Lower lobe of right lung (tissue), 2 donors: ENCODE measurements around the gene PYGM. TPM values are rescaled to one million over a fixed set of nuclear protein-coding genes. Genes with fewer than 3 reads are reported as not detected.

Experiments
- ATAC-seq, 2 donors: fragments of 200-7000 bp; cut with Tn5 transposase; one replicate each; pipeline ENCODE4 v1.9.1; 2020 to 2022; ENCODE audit warnings: mild to moderate bottlenecking in 2 of 2, moderate library complexity in 2 of 2
- DNase-seq: peaks from one replicate; pipeline ENCODE4 v3.0.0-alpha.2; 2020
- H3K27ac ChIP-seq: fragments of 200-600 bp; one replicate; pipeline ENCODE4 v1.8.0; 2022
- H3K27me3 ChIP-seq: fragments of 200-600 bp; one replicate; pipeline ENCODE4 v1.8.0; 2022; ENCODE audit warnings: low read depth
- H3K36me3 ChIP-seq: fragments of 200-600 bp; one replicate; pipeline ENCODE4 v1.8.0; 2022; ENCODE audit warnings: mild to moderate bottlenecking
- H3K4me1 ChIP-seq: fragments of 200-600 bp; one replicate; pipeline ENCODE4 v1.8.0; 2022
- H3K4me3 ChIP-seq: fragments of 200-600 bp; one replicate; pipeline ENCODE4 v1.8.0; 2022; ENCODE audit warnings: mild to moderate bottlenecking
- H3K9me3 ChIP-seq: fragments of 200-600 bp; one replicate; pipeline ENCODE4 v1.8.0; 2022
- CTCF ChIP-seq: fragments of 200-600 bp; IDR thresholded peaks from one replicate; pipeline ENCODE4 v1.8.0; 2022; ENCODE audit warnings: antibody characterized with exemption, mild to moderate bottlenecking
- intact Hi-C: fragments of 100-400 bp; cut with DNase I; formaldehyde crosslinking; loops from one replicate; pipeline ENCODE4 v1.11.0; 2022
- total RNA-seq: library from RNA; stranded (reverse); fragmentation: NEBNext Ultra II Directional; extraction: Animal tissue kit (Norgen Biotek cat#: 25700); gene quantifications from one replicate; pipeline ENCODE4 v1.2.1, GENCODE V29; 2021
- donor health status: DM: no; HTN: yes; CAD: no; lungs with severe emphysema.

The PYGM gene
- total RNA-seq, 1 donor from 2014 or later: 2.6 TPM

- Histone ChIP-seq H3K4me1 (no peaks in the 10 kb centered on the region), H3K4me3 (no peak overlapping the region), H3K27me3 (peaks cover 30% of the 10 kb centered on the region), H3K36me3 (no peaks in the 10 kb centered on the region), H3K27ac (no peak overlapping the region), H3K9me3 (no peaks in the 10 kb centered on the region)
- DNase-seq (no peak), ATAC-seq (no peak)
- no peak for TF ChIP-seq CTCF
- intact Hi-C loops: no loop called here
These were observed 62.0 kb downstream of the PYGM start for GRCh38 chr11:64697663-64698375.

Other genes with a start within 250 kb of the PYGM start
- not detected for gene SLC22A11, start 204.0 kb downstream of the PYGM start, total RNA-seq
- gene SLC22A12, start 168.8 kb downstream of the PYGM start, total RNA-seq: not detected
- gene NRXN2, start 36.8 kb downstream of the PYGM start, total RNA-seq: 1.7 TPM
- gene RASGRP2, start 15.8 kb downstream of the PYGM start, total RNA-seq: 30.4 TPM
- 269 TPM for gene SF1, start 18.6 kb upstream of the PYGM start, total RNA-seq
- 29.1 TPM for gene MAP4K2, start 43.2 kb upstream of the PYGM start, total RNA-seq
- gene MEN1, start 50.6 kb upstream of the PYGM start, total RNA-seq: 22.7 TPM
- gene CDC42BPG, start 84.7 kb upstream of the PYGM start, total RNA-seq: 16.3 TPM
- 73.4 TPM for gene EHD1, start 118.6 kb upstream of the PYGM start, total RNA-seq
- 21.7 TPM for gene ATG2A, start 157.2 kb upstream of the PYGM start, total RNA-seq
- 23.9 TPM for gene PPP2R5B, start 164.7 kb upstream of the PYGM start, total RNA-seq
- gene GPHA2, start 175.9 kb upstream of the PYGM start, total RNA-seq: not detected
- gene MAJIN, start 212.1 kb upstream of the PYGM start, total RNA-seq: not detected
- 8.6 TPM for gene BATF2, start 237.0 kb upstream of the PYGM start, total RNA-seq